ENCODE data around the gene SLC39A7. TPM values are rescaled to one million over a fixed set of nuclear protein-coding genes. Genes with fewer than 3 reads are reported as not detected.

The SLC39A7 gene
- polyA plus RNA-seq, 1 donor (not counting 4 experiments of a cell fraction or from before 2014, with no cell fraction given): 54.0 TPM

DNA sequence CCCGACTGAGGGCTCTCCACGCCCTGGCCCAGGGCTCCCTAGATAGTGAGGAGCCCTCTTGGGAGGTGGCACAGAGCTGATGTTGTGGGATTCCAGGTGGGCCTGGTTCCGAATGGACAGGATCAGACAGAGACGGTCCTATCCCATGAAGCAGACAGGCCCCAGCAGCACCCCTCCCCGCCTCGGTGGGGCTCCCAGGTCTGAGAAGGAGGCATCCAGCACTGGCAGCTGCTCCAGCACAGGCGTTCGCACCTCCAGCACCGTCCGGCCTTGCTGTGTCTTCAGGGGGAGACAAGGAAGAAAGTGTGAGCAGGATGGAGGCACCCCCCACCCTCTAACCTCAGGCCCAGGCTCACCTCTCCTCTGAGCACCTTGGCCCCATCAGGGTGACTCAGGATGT, 37.1 kb upstream of the SLC39A7 start:
- peak overlapping the region; percentile 15 for H2AFZ ChIP-seq (ENCODE audit: control insufficient read depth, low read length)
- H4K20me1 ChIP-seq (ENCODE audit: control insufficient read depth, extremely low read depth, insufficient read depth, low read length): no peaks in the 10 kb centered on the region
- H3K36me3 ChIP-seq (ENCODE audit: control insufficient read depth in 2 of 2, extremely low read depth in 1 of 2, insufficient read depth in 2 of 2, low read length in 2 of 2): no peaks in the 10 kb centered on the region
- no peak overlapping the region for H3K9ac ChIP-seq (ENCODE audit: control insufficient read depth, extremely low read depth, insufficient read depth, low read length)
- no peak overlapping the region for H3K27ac ChIP-seq (ENCODE audit: control insufficient read depth, insufficient read depth, low read length)
- DNase-seq (ENCODE audit: low read depth, low spot score) (no peak), FAIRE-seq (no peak)
- peaks cover 11% of the 10 kb centered on the region for H3K4me1 ChIP-seq (ENCODE audit: control insufficient read depth, extremely low read depth, insufficient read depth, low read length)
- dilution Hi-C loops (cut with MboI; ENCODE audit: extremely low pct_ligation_motif_present, low sequenced_read_pairs): no loop called here
- peaks cover 7% of the 10 kb centered on the region for H3K27me3 ChIP-seq (ENCODE audit: control insufficient read depth, extremely low read depth, insufficient read depth, low read length)
- no peak overlapping the region for H3K4me3 ChIP-seq (ENCODE audit: control insufficient read depth in 2 of 3, extremely low read depth in 1 of 3, insufficient read depth in 2 of 3, low read depth in 1 of 3, low read length in 3 of 3)
- no peaks in the 10 kb centered on the region for H3K9me3 ChIP-seq (ENCODE audit: control insufficient read depth, low read depth, low read length)
- TF ChIP-seq, protein P1, sequence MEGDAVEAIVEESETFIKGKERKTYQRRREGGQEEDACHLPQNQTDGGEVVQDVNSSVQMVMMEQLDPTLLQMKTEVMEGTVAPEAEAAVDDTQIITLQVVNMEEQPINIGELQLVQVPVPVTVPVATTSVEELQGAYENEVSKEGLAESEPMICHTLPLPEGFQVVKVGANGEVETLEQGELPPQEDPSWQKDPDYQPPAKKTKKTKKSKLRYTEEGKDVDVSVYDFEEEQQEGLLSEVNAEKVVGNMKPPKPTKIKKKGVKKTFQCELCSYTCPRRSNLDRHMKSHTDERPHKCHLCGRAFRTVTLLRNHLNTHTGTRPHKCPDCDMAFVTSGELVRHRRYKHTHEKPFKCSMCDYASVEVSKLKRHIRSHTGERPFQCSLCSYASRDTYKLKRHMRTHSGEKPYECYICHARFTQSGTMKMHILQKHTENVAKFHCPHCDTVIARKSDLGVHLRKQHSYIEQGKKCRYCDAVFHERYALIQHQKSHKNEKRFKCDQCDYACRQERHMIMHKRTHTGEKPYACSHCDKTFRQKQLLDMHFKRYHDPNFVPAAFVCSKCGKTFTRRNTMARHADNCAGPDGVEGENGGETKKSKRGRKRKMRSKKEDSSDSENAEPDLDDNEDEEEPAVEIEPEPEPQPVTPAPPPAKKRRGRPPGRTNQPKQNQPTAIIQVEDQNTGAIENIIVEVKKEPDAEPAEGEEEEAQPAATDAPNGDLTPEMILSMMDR (optimal IDR thresholded peaks at IDR 0.05 in 1 of 3, IDR thresholded peaks at IDR 0.05 in 1 of 3, conservative IDR thresholded peaks at IDR 0.05 in 1 of 3; ENCODE audit: extremely low read depth in 1 of 3, insufficient read depth in 2 of 3, low read length in 3 of 3): no peak
- no peak for TF ChIP-seq EZH2 (IDR thresholded peaks at IDR 0.05; ENCODE audit: low read length)
- no peaks in the 10 kb centered on the region for H3K9me1 ChIP-seq (ENCODE audit: control insufficient read depth, extremely low read depth, insufficient read depth, low read length)
- no peaks in the 10 kb centered on the region for H3K79me2 ChIP-seq (ENCODE audit: control insufficient read depth, insufficient read depth, low read length)
- H3K4me2 ChIP-seq (ENCODE audit: control insufficient read depth, extremely low read depth, insufficient read depth, low read depth, low read length): no peak overlapping the region

GRCh38 chr6:33164176-33164575, 36.5 kb upstream of the SLC39A7 start:
- Histone ChIP-seq H3K36me3 (ENCODE audit: control insufficient read depth in 2 of 2, extremely low read depth in 1 of 2, insufficient read depth in 2 of 2, low read length in 2 of 2) (no peaks in the 10 kb centered on the region), H4K20me1 (ENCODE audit: control insufficient read depth, extremely low read depth, insufficient read depth, low read length) (no peaks in the 10 kb centered on the region), H3K27ac (ENCODE audit: control insufficient read depth, insufficient read depth, low read length) (no peak overlapping the region), H2AFZ (ENCODE audit: control insufficient read depth, low read length) (no peak overlapping the region), H3K4me2 (ENCODE audit: control insufficient read depth, extremely low read depth, insufficient read depth, low read depth, low read length) (no peak overlapping the region), H3K27me3 (ENCODE audit: control insufficient read depth, extremely low read depth, insufficient read depth, low read length) (peaks cover 7% of the 10 kb centered on the region), H3K9me1 (ENCODE audit: control insufficient read depth, extremely low read depth, insufficient read depth, low read length) (no peaks in the 10 kb centered on the region), H3K9ac (ENCODE audit: control insufficient read depth, extremely low read depth, insufficient read depth, low read length) (no peak overlapping the region), H3K4me3 (ENCODE audit: control insufficient read depth in 2 of 3, extremely low read depth in 1 of 3, insufficient read depth in 2 of 3, low read depth in 1 of 3, low read length in 3 of 3) (no peak overlapping the region), H3K9me3 (ENCODE audit: control insufficient read depth, low read depth, low read length) (no peaks in the 10 kb centered on the region), H3K4me1 (ENCODE audit: control insufficient read depth, extremely low read depth, insufficient read depth, low read length) (peaks cover 11% of the 10 kb centered on the region), H3K79me2 (ENCODE audit: control insufficient read depth, insufficient read depth, low read length) (no peaks in the 10 kb centered on the region)
- dilution Hi-C loops (cut with MboI; ENCODE audit: extremely low pct_ligation_motif_present, low sequenced_read_pairs): no loop called here
- FAIRE-seq (no peak), DNase-seq (ENCODE audit: low read depth, low spot score) (no peak)
- no peak for TF ChIP-seq EZH2 (IDR thresholded peaks at IDR 0.05; ENCODE audit: low read length)
- TF ChIP-seq, protein P1 (optimal IDR thresholded peaks at IDR 0.05 in 1 of 3, IDR thresholded peaks at IDR 0.05 in 1 of 3, conservative IDR thresholded peaks at IDR 0.05 in 1 of 3; ENCODE audit: extremely low read depth in 1 of 3, insufficient read depth in 2 of 3, low read length in 3 of 3): no peak
